NCI-H2227 (cell line): ENCODE data around the gene TRIM10.
"Not testable (repeated sequence)": the region's sequence is repeated elsewhere in the genome, so short reads cannot be mapped to it uniquely, and the experiment has no call there.

Experiments
- DNase-seq: peaks from one replicate; lab custom pipeline; 2025; ENCODE audit not compliant: unreplicated experiment; lab: John Stamatoyannopoulos, UW

The TRIM10 gene

DNA sequence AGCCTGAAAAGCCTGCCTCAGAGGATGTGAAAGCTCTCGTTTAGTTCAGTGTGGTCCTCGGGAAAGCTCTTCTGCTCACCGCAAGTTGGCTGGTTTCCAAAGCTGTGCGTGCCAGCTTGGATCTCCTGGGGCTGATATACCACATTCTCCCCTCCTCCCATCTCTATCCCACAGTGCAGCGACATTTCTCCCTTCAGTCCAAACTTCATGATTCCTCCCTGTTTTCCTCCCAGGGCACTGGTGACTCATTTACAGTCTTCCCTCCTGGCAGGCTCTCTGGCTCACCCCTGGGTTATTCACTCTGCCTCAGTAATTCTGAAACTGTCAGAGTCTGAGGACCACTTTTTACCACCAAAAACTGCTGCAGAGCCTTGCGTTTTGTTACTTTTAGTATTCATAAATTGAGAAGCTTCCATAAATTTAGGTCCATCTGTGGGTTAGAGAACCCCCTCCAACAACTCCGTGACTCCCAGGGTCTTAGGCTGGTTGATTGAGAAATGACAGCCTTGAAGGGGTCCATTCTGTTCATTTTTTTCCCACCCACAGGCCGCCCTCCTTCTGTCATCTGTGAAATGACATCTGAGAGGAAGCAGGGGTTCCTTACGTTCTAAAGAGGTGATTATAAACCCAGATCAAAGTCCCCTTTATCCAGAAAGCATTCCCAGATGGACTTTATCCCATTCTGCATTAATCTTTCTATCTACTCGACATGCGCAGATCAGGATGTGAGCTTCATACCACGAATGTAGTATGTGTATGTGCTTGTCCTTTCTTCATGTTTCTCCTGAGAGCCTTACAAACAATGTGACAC, 6.1 kb downstream of the TRIM10 start:
- no peak for DNase-seq

GRCh38 chr6:30154061-30154460, 7.0 kb downstream of the TRIM10 start:
- no peak for DNase-seq

DNA sequence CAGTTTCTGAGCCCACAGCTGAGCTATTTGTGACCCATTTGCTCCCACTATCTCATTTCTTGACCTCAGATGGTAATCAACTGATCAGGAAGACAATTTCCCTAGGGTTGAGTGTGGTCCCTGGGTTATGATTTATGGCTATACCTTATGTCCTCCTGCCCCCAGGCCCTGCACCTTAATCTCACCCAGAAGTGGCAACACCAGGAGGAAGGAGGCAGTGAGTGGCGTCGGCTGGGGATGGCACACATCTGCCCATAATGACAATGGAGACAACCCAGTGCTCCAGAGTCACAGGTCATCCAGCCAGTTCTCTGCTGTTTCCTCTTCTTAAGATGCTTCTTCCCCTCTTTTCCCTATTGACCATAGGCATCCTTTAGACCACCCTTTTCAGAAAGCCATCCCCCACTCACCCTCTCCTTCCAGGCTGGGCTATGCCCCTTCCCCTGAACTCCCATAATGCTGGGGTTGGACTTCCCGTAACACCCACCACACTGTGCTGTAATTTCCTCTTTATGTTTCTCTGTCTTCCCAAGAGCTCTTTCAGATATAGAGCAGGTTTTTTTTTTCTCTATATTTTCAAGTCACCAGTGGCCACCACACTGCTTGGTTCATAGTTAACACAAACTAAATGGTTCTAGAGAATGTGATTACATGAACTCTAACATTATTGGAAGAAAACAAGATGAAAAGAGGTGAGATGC, 8.0 kb downstream of the TRIM10 start:
- DNase-seq: no peak

- no peak for DNase-seq
Observed at GRCh38 chr6:30152016-30152673, 8.9 kb downstream of the TRIM10 start.

DNA sequence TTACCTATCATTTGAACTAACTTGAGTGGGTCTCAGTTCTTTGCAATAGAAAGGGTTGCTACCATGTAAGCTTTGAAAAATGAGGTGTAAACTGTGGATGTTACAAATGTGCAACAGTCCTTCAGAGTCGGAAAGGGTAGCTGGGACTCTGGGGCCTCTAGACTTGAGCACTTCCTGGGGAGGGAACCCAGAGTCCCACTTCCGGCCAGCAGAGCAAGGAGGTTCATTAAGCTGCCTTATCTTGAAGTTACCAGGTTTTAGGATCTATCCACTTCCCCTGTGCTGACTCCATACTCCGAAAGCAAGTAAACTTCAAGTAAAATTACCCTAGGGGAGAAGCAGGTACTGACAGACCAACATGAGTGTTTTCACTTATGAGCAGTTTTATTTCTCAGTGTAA, 9.4 kb downstream of the TRIM10 start:
- no peak for DNase-seq

GRCh38 chr6:30150671-30151395, 10.2 kb downstream of the TRIM10 start:
- no peak for DNase-seq

GRCh38 chr6:30149858-30150550, 11.0 kb downstream of the TRIM10 start:
- DNase-seq: no peak

GRCh38 chr6:30149234-30149633, 11.8 kb downstream of the TRIM10 start:
- DNase-seq: no peak

- DNase-seq: no peak
Observed at GRCh38 chr6:30147096-30147495, 13.9 kb downstream of the TRIM10 start.

DNA sequence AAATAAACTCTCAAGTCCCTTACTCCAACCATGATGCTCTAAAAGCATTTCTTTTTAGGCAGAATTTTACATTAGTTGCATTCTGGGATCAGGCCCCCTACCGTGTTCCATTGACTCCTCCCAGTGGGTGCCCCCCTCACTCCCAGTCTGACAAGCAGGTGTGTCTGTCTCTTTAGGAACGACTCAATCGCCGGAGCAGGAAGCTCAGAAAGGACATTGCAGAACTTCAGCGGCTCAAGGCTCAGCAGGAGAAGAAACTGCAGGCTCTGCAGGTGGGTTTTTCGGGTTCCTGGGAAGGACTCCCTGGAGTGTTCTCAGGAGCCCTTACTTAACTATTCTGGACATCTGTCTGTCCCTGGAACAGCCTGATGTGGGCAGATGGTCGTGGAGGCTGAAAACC, 15.2 kb downstream of the TRIM10 start:
- DNase-seq: no peak

- no peak for DNase-seq
Observed at GRCh38 chr6:30144811-30145210, 16.2 kb downstream of the TRIM10 start.

GRCh38 chr6:30143780-30144179, 17.2 kb downstream of the TRIM10 start:
- DNase-seq: no peak

DNA sequence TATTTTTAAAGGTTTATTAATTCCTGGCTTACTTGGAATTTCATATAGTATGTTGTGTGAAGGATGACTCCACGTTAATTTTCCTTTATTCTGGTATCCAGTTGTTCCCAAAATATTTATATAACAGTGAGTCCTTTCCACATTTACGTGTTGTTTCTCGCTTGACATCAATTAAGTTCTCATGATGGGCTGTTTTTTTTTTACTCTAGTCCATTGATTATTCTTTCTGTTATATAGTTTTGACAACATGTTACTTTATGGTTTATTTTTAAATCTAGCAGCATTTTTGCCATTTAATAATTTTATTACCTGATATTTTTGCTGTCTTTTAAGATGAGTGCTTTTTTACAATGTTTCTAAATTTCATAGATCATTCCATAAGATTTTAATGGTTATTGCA, 18.3 kb downstream of the TRIM10 start:
- no peak for DNase-seq

- DNase-seq: not testable (repeated sequence)
Observed at GRCh38 chr6:30140240-30140639, 20.8 kb downstream of the TRIM10 start.

DNA sequence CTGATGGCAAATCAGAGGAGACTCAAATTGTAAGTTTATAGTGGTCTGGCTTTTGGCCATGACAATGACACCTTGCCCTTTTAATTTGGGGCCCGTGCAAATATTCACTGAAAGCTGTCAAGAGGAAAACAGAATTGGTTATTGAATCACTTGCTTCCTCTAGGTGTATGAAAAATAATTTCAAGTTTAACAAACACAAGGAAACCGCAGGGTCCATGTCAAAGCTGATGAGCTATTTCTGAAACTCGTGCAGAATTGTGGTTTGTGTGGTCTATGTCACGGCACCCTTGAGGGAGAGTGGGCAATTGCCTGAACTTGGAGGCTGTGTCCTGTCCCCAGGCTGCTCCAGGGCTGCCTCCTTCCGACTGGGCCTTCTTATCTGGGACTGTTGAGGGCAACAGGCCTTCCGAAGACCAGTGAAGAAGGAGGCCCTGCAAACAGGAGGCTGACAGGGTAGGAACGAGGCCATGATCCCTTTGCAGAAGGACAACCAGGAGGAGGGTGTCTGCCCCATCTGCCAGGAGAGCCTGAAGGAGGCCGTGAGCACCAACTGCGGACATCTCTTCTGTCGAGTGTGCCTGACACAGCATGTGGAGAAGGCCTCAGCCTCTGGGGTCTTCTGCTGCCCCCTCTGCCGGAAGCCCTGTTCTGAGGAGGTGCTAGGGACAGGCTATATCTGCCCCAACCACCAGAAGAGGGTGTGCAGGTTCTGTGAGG, 24.3 kb downstream of the TRIM10 start:
- no peak for DNase-seq

DNA sequence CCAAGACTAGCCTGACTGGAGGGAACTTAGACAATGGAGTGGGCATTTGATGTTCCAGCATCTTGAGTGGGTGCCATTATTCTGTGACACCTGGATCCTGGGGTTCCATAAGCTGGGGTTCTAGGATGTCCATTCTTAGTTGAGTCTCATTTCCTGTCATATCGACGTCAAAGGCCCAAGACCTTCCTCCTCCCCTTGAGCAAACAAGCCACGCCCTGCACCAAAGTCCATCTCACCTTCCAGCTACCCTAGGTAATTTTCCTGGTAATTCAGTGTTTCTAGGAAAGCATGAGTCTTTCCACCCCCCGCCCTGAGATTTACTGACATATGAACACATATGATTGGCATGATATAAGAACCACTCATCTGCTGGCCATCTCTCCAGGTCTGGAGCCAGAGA, 25.3 kb downstream of the TRIM10 start, which contains the start of gene TRIM40:
TRIM40 (plus strand) TSS at position 384 of the 400 bp plus-strand sequence. CDS start 897 bp downstream, outside the sequence.
- DNase-seq: no peak

DNA sequence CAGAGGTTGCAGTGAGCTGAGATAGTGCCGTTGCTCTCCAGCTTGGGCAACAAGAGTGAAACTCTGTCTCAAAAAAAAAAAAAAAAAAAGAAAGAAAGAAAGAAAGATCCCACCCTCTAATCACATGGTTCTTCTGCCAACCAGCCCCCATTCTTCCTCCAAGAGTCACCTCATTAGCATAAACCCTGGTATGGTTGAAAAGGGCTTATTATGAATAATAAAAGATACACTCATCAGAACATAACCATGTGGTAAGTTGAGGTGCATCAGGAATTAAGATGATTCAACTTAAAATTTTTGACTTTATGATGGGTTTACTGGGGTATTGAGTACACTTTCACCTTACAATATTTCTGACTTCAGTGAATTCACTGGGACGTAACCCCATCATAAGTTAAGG, 25.9 kb downstream of the TRIM10 start:
- DNase-seq: no peak

GRCh38 chr6:30131947-30132497, 29.0 kb downstream of the TRIM10 start:
- no peak for DNase-seq
